A549 (cell line): ENCODE results near the gene CBFA2T3. TPM values are rescaled to one million over a fixed set of nuclear protein-coding genes. Genes with fewer than 3 reads are reported as not detected.

ENCODE experiments used
- ATAC-seq, 2 experiments: fragments of 200-7000 bp in 1 of 2; fragments of >200 bp in 1 of 2; cut with Nextera tagmentation in 1 of 2; cut with Tn5 transposase in 1 of 2; 3 replicates each; pipeline versions ENCODE4 v1.8.0 to v1.9.1; 2018 to 2020; ENCODE audit warnings: mild to moderate bottlenecking in 1 of 2, moderate library complexity in 1 of 2
- CTCF ChIA-PET: fragments of 300-600 bp; sonication (Branson Sonifier 250); formaldehyde crosslinking; extraction: SDS; loops from one replicate; lab custom pipeline; 2021; ENCODE audit warnings: antibody characterized with exemption, inconsistent platforms; lab: Yijun Ruan, JAX
- POLR2A ChIA-PET: fragments of 350-600 bp; formaldehyde crosslinking; extraction: SDS; loops from one replicate; lab custom pipeline; 2021; ENCODE audit warnings: antibody characterized with exemption, inconsistent platforms; lab: Yijun Ruan, JAX
- DNase-seq, 2 experiments: peaks; one replicate each; pipeline versions ENCODE4 v3.0.0 to v3.0.0-alpha.2; 2011 to 2016; ENCODE audit warnings: low read depth in 1 of 2, low spot score in 1 of 2
- FAIRE-seq: peaks from 2 replicates; lab custom pipeline; 2011; peaks lifted over from hg19 to GRCh38; lab: Jason Lieb, UNC
- H3K27ac ChIP-seq, 2 experiments: fragments of >200 bp; sonication (Bioruptor Twin); formaldehyde crosslinking; 3 replicates each; pipeline ENCODE4 v1.5.1; 2016 to 2017
- H3K4me1 ChIP-seq: fragments of >200 bp; sonication (Bioruptor Twin); formaldehyde crosslinking; 3 replicates; pipeline ENCODE4 v1.6.1; 2016
- H3K4me2 ChIP-seq: fragments of >200 bp; sonication (Bioruptor Twin); formaldehyde crosslinking; 3 replicates; pipeline ENCODE4 v1.6.1; 2016
- H3K4me3 ChIP-seq: fragments of >200 bp; sonication (Bioruptor Twin); formaldehyde crosslinking; 3 replicates; pipeline ENCODE4 v1.5.1; 2016
- H3K9me3 ChIP-seq: fragments of >200 bp; sonication (Bioruptor Twin); formaldehyde crosslinking; 3 replicates; pipeline ENCODE4 v1.6.1; 2016
- CBX8 ChIP-seq: fragments of 200-600 bp; sonication (generic); IDR thresholded peaks from 2 replicates; pipeline ENCODE4 v1.6.1; 2016
- CEBPB ChIP-seq, 2 experiments: fragments of >200 bp in 1 of 2; sonication (Bioruptor Twin) in 1 of 2; formaldehyde crosslinking in 1 of 2; IDR thresholded peaks; 2 replicates each; pipeline ENCODE4 v1.6.1; 2012 to 2016
- EHMT2 ChIP-seq: fragments of 200-600 bp; sonication (generic); IDR thresholded peaks from 2 replicates; pipeline ENCODE4 v1.6.1; 2016; ENCODE audit warnings: antibody characterized with exemption, low read depth, mild to moderate bottlenecking, moderate library complexity
- EP300 ChIP-seq, 2 experiments: fragments of >200 bp; sonication (Bioruptor Twin); formaldehyde crosslinking; IDR thresholded peaks; 2 replicates in 1 of 2; 3 replicates in 1 of 2; pipeline ENCODE4 v1.6.1; 2016 to 2017
- ESRRA ChIP-seq: fragments of 150-350 bp; IDR thresholded peaks from 2 replicates; pipeline ENCODE4 v1.6.1; 2014; ENCODE audit warnings: mild to moderate bottlenecking, low read length, borderline replicate concordance
- HEYL ChIP-seq: fragments of 250-450 bp; sonication (Bioruptor Pico); IDR thresholded peaks from 2 replicates; pipeline ENCODE4 v1.8.0; 2021; ENCODE audit warnings: mild to moderate bottlenecking, moderate library complexity
- HOXA7 ChIP-seq: fragments of 250-450 bp; sonication (Bioruptor Pico); IDR thresholded peaks from 2 replicates; pipeline ENCODE4 v1.5.0; 2020; ENCODE audit warnings: mild to moderate bottlenecking, moderate library complexity
- HOXB13 ChIP-seq: fragments of 250-450 bp; sonication (Bioruptor Pico); IDR thresholded peaks from 2 replicates; pipeline ENCODE4 v1.5.0; 2020; ENCODE audit warnings: low read depth, mild to moderate bottlenecking, moderate library complexity
- JUN ChIP-seq, 2 experiments: fragments of >200 bp; sonication (Bioruptor Twin); formaldehyde crosslinking; IDR thresholded peaks; 2 replicates in 1 of 2; 3 replicates in 1 of 2; pipeline ENCODE4 v1.6.1; 2016 to 2017
- JUNB ChIP-seq: fragments of >200 bp; sonication (Bioruptor Twin); formaldehyde crosslinking; IDR thresholded peaks from 2 replicates; pipeline ENCODE4 v1.6.1; 2016
- KDM1A ChIP-seq: fragments of 200-600 bp; sonication (generic); IDR thresholded peaks from 2 replicates; pipeline ENCODE4 v1.6.1; 2016; ENCODE audit warnings: low read depth, mild to moderate bottlenecking
- KDM5A ChIP-seq: fragments of 200-600 bp; sonication (generic); IDR thresholded peaks from 2 replicates; pipeline ENCODE4 v1.6.1; 2016; ENCODE audit warnings: antibody characterized with exemption, mild to moderate bottlenecking
- MAZ ChIP-seq: fragments of 150-350 bp; IDR thresholded peaks from 2 replicates; pipeline ENCODE4 v1.6.1; 2014; ENCODE audit warnings: antibody characterized with exemption, low read depth, low read length, borderline replicate concordance
- MYC ChIP-seq: IDR thresholded peaks from 2 replicates; pipeline ENCODE4 v1.6.1; 2012; ENCODE audit warnings: mild to moderate bottlenecking, inconsistent platforms, low read length, improper control_type of control experiment, borderline replicate concordance
- NFE2L2 ChIP-seq: fragments of 150-350 bp; conservative IDR thresholded peaks from 2 replicates; pipeline ENCODE4 v1.6.1; 2014; ENCODE audit warnings: low read length
- POLR2A ChIP-seq: IDR thresholded peaks from 2 replicates; pipeline ENCODE4 v1.6.1; 2012; ENCODE audit warnings: mild to moderate bottlenecking, low read length
- RAD21 ChIP-seq, 2 experiments: fragments of >200 bp in 1 of 2; sonication (Bioruptor Twin) in 1 of 2; formaldehyde crosslinking in 1 of 2; IDR thresholded peaks in 1 of 2; conservative IDR thresholded peaks in 1 of 2; 2 replicates in 1 of 2; 3 replicates in 1 of 2; pipeline ENCODE4 v1.6.1; 2012 to 2018; ENCODE audit warnings: inconsistent platforms in 1 of 2
- RNF2 ChIP-seq: fragments of 200-600 bp; sonication (generic); IDR thresholded peaks from 2 replicates; pipeline ENCODE4 v1.6.1; 2016; ENCODE audit warnings: low read depth, mild to moderate bottlenecking, antibody characterized with exemption, moderate library complexity, borderline replicate concordance
- SREBF2 ChIP-seq: fragments of 450-650 bp; IDR thresholded peaks from 2 replicates; pipeline ENCODE4 v1.6.1; 2014; ENCODE audit warnings: mild to moderate bottlenecking, moderate library complexity
- TFCP2L1 ChIP-seq: fragments of 250-450 bp; sonication (Bioruptor Pico); IDR thresholded peaks from 2 replicates; pipeline ENCODE4 v1.5.0; 2021; ENCODE audit warnings: mild to moderate bottlenecking
- TP53 ChIP-seq: fragments of 250-450 bp; sonication (Bioruptor Pico); IDR thresholded peaks from 2 replicates; pipeline ENCODE4 v1.5.0; 2021; ENCODE audit warnings: mild to moderate bottlenecking, moderate library complexity
- ZNF302 ChIP-seq: fragments of 250-450 bp; sonication (Bioruptor Pico); IDR thresholded peaks from 2 replicates; pipeline ENCODE4 v1.9.0; 2021; ENCODE audit warnings: inconsistent platforms, mild to moderate bottlenecking, moderate library complexity
- WGBS: methylation state at CpG from one replicate; pipeline ENCODE4 v1.1.6; 2017; ENCODE audit errors: missing lambda C conversion rate; 5-methylcytosine and 5-hydroxymethylcytosine counted together
- polyA plus RNA-seq, 4 experiments: library from polyadenylated mRNA; depleted of rRNA in 3 of 4; stranded (reverse); fragments of >200 nt; fragmentation: RNase III in 1 of 4; extraction: RNeasy Plus Mini Kit Qiagen cat#74134 plus additional on column Dnase treatment in 1 of 4; gene quantifications; 2 replicates in 3 of 4; 3 replicates in 1 of 4; pipeline ENCODE4 v1.2.3, GENCODE V29; 2011 to 2017
- TF ChIP-seq, protein P1 (sequence below): IDR thresholded peaks from 2 replicates; pipeline ENCODE4 v1.6.1; 2012; ENCODE audit warnings: low read depth, borderline replicate concordance
- TF ChIP-seq, protein P2 (sequence below): fragments of >200 bp; sonication (Bioruptor Twin); formaldehyde crosslinking; IDR thresholded peaks from 3 replicates; pipeline ENCODE4 v1.6.1; 2016
- TF ChIP-seq, protein P3 (sequence below): fragments of 250-450 bp; sonication (Bioruptor Pico); IDR thresholded peaks from 2 replicates; pipeline ENCODE4 v1.5.0; 2021; ENCODE audit warnings: mild to moderate bottlenecking, moderate library complexity, borderline replicate concordance
- TF ChIP-seq, protein P4 (sequence below): fragments of >200 bp; sonication (Bioruptor Twin); formaldehyde crosslinking; IDR thresholded peaks from 2 replicates; pipeline ENCODE4 v1.6.1; 2016
- TF ChIP-seq, protein P5 (sequence below): fragments of 150-350 bp; IDR thresholded peaks from 2 replicates; pipeline ENCODE4 v1.6.1; 2014; ENCODE audit warnings: low read depth, mild to moderate bottlenecking, low read length
- TF ChIP-seq, protein P6 (sequence below): fragments of 450-650 bp; IDR thresholded peaks from 2 replicates; pipeline ENCODE4 v1.6.1; 2014; ENCODE audit warnings: antibody characterized with exemption
- TF ChIP-seq, protein P7 (sequence below): IDR thresholded peaks from 2 replicates; pipeline ENCODE4 v1.6.1; 2012

The CBFA2T3 gene
- polyA plus RNA-seq, 2 of the 4 experiments (the other 2 are of a cell fraction), result 0.08 TPM; not detected in 1

DNA sequence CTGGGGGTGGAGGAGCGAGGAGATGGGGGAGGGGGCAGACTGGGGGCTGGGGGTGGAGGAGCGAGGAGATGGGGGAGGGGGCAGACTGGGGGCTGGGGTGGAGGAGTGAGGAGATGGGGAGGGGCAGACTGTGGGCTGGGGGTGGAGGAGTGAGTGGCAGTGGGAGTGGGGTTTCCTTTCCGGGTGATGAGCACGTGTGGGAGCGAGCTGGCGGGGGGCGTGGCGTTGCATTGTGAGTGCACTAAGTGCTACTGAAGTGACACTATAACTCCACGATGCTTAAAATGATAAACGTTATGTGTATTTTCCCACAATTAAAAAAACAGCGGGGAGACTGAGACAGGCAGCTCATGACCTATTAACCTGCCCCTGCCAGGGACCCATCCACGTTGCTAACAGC is 46.3 kb downstream of the CBFA2T3 start:
- Histone ChIP-seq H3K4me1 (peaks cover 9% of the 10 kb centered on the region; the same call in 2 of the 3 replicates), H3K27ac (no peak overlapping the region), H3K4me2 (no peak overlapping the region), H3K9me3 (no peaks in the 10 kb centered on the region), H3K4me3 (no peak overlapping the region)
- ATAC-seq, result no peak
- TF ChIP-seq, protein P1, sequence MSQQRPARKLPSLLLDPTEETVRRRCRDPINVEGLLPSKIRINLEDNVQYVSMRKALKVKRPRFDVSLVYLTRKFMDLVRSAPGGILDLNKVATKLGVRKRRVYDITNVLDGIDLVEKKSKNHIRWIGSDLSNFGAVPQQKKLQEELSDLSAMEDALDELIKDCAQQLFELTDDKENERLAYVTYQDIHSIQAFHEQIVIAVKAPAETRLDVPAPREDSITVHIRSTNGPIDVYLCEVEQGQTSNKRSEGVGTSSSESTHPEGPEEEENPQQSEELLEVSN, result no peak
- no peak for TF ChIP-seq CBX8
- TF ChIP-seq, protein P2, sequence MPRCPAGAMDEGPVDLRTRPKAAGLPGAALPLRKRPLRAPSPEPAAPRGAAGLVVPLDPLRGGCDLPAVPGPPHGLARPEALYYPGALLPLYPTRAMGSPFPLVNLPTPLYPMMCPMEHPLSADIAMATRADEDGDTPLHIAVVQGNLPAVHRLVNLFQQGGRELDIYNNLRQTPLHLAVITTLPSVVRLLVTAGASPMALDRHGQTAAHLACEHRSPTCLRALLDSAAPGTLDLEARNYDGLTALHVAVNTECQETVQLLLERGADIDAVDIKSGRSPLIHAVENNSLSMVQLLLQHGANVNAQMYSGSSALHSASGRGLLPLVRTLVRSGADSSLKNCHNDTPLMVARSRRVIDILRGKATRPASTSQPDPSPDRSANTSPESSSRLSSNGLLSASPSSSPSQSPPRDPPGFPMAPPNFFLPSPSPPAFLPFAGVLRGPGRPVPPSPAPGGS, result no peak
- no peak for TF ChIP-seq HOXA7 (CRISPR knock-in tag)
- TF ChIP-seq EP300 (IDR thresholded peaks at IDR 0.05), result no peak
- TF ChIP-seq CEBPB (IDR thresholded peaks at IDR 0.05), result no peak
- TF ChIP-seq TFCP2L1, result no peak
- TF ChIP-seq SREBF2, result no peak
- TF ChIP-seq ESRRA, result no peak
- TF ChIP-seq, protein P3, sequence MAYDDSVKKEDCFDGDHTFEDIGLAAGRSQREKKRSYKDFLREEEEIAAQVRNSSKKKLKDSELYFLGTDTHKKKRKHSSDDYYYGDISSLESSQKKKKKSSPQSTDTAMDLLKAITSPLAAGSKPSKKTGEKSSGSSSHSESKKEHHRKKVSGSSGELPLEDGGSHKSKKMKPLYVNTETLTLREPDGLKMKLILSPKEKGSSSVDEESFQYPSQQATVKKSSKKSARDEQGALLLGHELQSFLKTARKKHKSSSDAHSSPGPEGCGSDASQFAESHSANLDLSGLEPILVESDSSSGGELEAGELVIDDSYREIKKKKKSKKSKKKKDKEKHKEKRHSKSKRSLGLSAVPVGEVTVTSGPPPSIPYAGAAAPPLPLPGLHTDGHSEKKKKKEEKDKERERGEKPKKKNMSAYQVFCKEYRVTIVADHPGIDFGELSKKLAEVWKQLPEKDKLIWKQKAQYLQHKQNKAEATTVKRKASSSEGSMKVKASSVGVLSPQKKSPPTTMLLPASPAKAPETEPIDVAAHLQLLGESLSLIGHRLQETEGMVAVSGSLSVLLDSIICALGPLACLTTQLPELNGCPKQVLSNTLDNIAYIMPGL (CRISPR knock-in tag), result no peak
- TF ChIP-seq, protein P4, sequence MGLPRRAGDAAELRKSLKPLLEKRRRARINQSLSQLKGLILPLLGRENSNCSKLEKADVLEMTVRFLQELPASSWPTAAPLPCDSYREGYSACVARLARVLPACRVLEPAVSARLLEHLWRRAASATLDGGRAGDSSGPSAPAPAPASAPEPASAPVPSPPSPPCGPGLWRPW, result no peak
- TF ChIP-seq MYC, result no peak
- no peak for TF ChIP-seq JUN (IDR thresholded peaks at IDR 0.05)
- TF ChIP-seq ZNF302 (CRISPR knock-in tag), result no peak
- no peak for TF ChIP-seq RAD21 (conservative IDR thresholded peaks at IDR 0.05 in 1 of 2, IDR thresholded peaks at IDR 0.05 in 1 of 2)
- TF ChIP-seq RNF2, result no peak
- no peak for TF ChIP-seq NFE2L2
- no peak for TF ChIP-seq JUNB
- CTCF ChIA-PET, result interaction anchor here (6.6 kb wide), 1 partner anchor 12 kb away, joined by 28 read pairs; no protein-coding TSS in a partner anchor
- WGBS, result 67% methylated on average over 10 of the region's 12 CpGs
- FAIRE-seq, result no peak
- POLR2A ChIA-PET, result no interaction called here
- no peak for DNase-seq

DNA sequence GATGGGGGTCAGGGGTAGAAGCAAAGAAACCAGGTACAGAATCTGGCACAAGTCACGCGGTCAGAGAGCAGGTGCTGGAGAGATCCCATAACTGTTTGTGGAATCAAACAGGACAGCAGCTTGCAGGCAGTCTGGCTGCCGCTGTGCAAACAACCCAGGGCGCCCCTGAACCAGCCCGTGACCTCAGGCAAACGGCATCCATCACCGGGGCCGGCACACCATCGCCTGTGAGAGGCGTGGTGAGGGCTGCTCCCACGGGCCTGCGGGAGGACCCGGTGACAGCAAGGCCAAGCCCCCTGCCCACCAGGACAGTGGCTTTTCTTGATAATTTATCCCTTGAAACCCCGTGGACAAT is 47.9 kb downstream of the CBFA2T3 start:
- DNase-seq (no peak), ATAC-seq (no peak), FAIRE-seq (no peak)
- ChIA-PET POLR2A (no interaction called here), CTCF (interaction anchor here (1.0 to 6.6 kb wide), 3 partner anchors 13 to 287 kb away, joined by 3 to 28 read pairs (median 3); no protein-coding TSS in a partner anchor)
- peaks cover 20% of the 10 kb centered on the region for H3K4me1 ChIP-seq
- H3K4me2 ChIP-seq, result no peak overlapping the region
- H3K9me3 ChIP-seq, result no peaks in the 10 kb centered on the region
- no peak overlapping the region for H3K27ac ChIP-seq
- 55% methylated on average over 10 of the region's 14 CpGs for WGBS
- no peak overlapping the region for H3K4me3 ChIP-seq
- TF ChIP-seq, protein P4, result no peak
- TF ChIP-seq POLR2A (no peak), NFE2L2 (no peak), ESRRA (no peak), TP53 (CRISPR knock-in tag) (no peak), KDM5A (no peak), MAZ (no peak), EP300 (IDR thresholded peaks at IDR 0.05) (no peak), KDM1A (no peak), EHMT2 (no peak), HOXB13 (CRISPR knock-in tag) (no peak), HEYL (CRISPR knock-in tag) (no peak), CBX8 (no peak)
- TF ChIP-seq, protein P5, sequence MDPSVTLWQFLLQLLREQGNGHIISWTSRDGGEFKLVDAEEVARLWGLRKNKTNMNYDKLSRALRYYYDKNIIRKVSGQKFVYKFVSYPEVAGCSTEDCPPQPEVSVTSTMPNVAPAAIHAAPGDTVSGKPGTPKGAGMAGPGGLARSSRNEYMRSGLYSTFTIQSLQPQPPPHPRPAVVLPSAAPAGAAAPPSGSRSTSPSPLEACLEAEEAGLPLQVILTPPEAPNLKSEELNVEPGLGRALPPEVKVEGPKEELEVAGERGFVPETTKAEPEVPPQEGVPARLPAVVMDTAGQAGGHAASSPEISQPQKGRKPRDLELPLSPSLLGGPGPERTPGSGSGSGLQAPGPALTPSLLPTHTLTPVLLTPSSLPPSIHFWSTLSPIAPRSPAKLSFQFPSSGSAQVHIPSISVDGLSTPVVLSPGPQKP, result no peak
- TF ChIP-seq, protein P6, sequence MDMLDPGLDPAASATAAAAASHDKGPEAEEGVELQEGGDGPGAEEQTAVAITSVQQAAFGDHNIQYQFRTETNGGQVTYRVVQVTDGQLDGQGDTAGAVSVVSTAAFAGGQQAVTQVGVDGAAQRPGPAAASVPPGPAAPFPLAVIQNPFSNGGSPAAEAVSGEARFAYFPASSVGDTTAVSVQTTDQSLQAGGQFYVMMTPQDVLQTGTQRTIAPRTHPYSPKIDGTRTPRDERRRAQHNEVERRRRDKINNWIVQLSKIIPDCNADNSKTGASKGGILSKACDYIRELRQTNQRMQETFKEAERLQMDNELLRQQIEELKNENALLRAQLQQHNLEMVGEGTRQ, result no peak
- TF ChIP-seq, protein P7, sequence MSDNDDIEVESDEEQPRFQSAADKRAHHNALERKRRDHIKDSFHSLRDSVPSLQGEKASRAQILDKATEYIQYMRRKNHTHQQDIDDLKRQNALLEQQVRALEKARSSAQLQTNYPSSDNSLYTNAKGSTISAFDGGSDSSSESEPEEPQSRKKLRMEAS, result no peak
